Upper lobe of left lung (tissue), 4 donors: Measurements from ENCODE around the gene TAF1B.

Experiments
- EP300 ChIP-seq, 4 donors: sonication (generic); formaldehyde crosslinking; IDR thresholded peaks; one replicate each; pipeline ENCODE4 v1.5.1; 2017; ENCODE audit warnings: antibody characterized with exemption in 4 of 4, control low read depth in 2 of 4
- POLR2A ChIP-seq, 4 donors: fragments of 450-650 bp; IDR thresholded peaks; one replicate each; pipeline ENCODE4 v1.5.1; 2016 to 2017; ENCODE audit warnings: antibody characterized with exemption in 4 of 4, mild to moderate bottlenecking in 2 of 4
- POLR2AphosphoS5 ChIP-seq, 2 donors: sonication (generic); formaldehyde crosslinking; IDR thresholded peaks; one replicate each; pipeline ENCODE4 v1.5.1; 2017; ENCODE audit warnings: antibody characterized with exemption in 2 of 2
- TF ChIP-seq, protein P1 (sequence below), 6 experiments: fragments of 450-650 bp in 4 of 6; fragments of 200-600 bp in 2 of 6; sonication (generic) in 2 of 6; IDR thresholded peaks; one replicate each; pipeline ENCODE4 v1.5.1; 2016 to 2019; ENCODE audit warnings: antibody characterized with exemption in 6 of 6

DNA sequence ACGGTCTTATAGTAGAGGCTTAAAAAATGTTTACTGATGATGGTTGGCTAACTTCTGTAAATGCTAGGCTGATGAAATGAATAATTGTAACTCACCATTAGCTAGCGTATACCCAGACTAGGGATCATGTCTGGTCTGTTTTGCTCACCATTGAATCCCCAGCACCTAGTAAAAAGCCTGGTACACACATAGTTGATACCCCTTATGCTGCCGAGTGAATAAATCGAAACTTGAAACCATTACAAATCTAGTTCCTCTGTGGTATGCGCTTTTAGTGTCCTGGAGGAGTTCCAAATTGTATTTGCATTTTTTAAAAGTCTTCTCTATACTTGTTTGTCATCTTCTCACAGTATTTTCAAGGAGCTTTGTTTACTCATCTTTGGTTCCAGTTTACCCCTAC is 1.3 kb downstream of the TAF1B start:
- TF ChIP-seq EP300 (IDR thresholded peaks at IDR 0.05) (no peak), POLR2A (IDR thresholded peaks at IDR 0.05) (no peak), POLR2AphosphoS5 (IDR thresholded peaks at IDR 0.05) (no peak)
- TF ChIP-seq, protein P1, sequence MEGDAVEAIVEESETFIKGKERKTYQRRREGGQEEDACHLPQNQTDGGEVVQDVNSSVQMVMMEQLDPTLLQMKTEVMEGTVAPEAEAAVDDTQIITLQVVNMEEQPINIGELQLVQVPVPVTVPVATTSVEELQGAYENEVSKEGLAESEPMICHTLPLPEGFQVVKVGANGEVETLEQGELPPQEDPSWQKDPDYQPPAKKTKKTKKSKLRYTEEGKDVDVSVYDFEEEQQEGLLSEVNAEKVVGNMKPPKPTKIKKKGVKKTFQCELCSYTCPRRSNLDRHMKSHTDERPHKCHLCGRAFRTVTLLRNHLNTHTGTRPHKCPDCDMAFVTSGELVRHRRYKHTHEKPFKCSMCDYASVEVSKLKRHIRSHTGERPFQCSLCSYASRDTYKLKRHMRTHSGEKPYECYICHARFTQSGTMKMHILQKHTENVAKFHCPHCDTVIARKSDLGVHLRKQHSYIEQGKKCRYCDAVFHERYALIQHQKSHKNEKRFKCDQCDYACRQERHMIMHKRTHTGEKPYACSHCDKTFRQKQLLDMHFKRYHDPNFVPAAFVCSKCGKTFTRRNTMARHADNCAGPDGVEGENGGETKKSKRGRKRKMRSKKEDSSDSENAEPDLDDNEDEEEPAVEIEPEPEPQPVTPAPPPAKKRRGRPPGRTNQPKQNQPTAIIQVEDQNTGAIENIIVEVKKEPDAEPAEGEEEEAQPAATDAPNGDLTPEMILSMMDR (IDR thresholded peaks at IDR 0.05), result no peak
